Mesothelial cell of epicardium (in vitro differentiated cells): ENCODE measurements around the gene HASPIN. TPM values are rescaled to one million over a fixed set of nuclear protein-coding genes. Genes with fewer than 3 reads are reported as not detected.

Experiments used
- DNase-seq, 2 experiments: peaks; one replicate each; pipeline ENCODE4 v3.0.0; 2021; ENCODE audit warnings: low spot score in 2 of 2; ENCODE audit not compliant: unreplicated experiment in 2 of 2
- H3K27ac Mint-ChIP-seq: 2 replicates; pipeline ENCODE4 v1.8.0; 2021; ENCODE audit warnings: mixed read lengths
- H3K27me3 Mint-ChIP-seq: 2 replicates; pipeline ENCODE4 v1.8.0; 2021; ENCODE audit warnings: low read depth, mixed read lengths
- H3K36me3 Mint-ChIP-seq: 2 replicates; pipeline ENCODE4 v1.8.0; 2021; ENCODE audit warnings: mixed read lengths
- H3K4me1 Mint-ChIP-seq: 2 replicates; pipeline ENCODE4 v1.8.0; 2021; ENCODE audit warnings: mixed read lengths
- H3K4me3 Mint-ChIP-seq: 2 replicates; pipeline ENCODE4 v1.8.0; 2021; ENCODE audit warnings: mild to moderate bottlenecking, moderate library complexity, mixed read lengths
- H3K9me3 Mint-ChIP-seq: 2 replicates; pipeline ENCODE4 v1.8.0; 2021; ENCODE audit warnings: mixed read lengths
- total RNA-seq: library from RNA; stranded (reverse); gene quantifications from 3 replicates; pipeline ENCODE4 v1.2.1, GENCODE V29; 2021
- TF ChIP-seq, protein P1 (sequence below): fragments of 200-600 bp; sonication (generic); IDR thresholded peaks from one replicate; pipeline ENCODE4 v1.5.0; 2021; ENCODE audit warnings: antibody characterized with exemption; ENCODE audit not compliant: unreplicated experiment

Gene HASPIN
- total RNA-seq, 1 donor from 2014 or later: 4.4 TPM

DNA sequence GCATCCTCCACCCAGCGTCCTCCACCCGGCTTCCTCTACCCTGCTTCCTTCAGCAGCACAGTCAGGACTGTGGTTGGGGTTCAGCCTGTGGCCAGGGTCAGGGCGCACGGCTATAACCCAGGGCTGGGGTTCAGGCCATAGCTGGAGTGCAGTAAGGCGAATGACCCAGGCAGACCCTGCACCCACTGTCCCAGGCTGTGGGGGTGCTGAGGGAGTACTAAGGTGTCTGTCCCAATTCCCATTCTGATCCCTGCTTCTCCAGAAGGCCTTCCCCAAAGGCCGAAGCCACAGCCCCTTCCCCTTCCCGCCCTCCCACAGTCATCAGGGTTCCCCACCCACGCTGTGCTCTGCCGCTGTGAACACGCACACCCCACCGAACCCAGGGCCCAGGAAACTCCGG is 42.6 kb upstream of the HASPIN start:
- Mint-ChIP-seq H3K9me3 (no peaks in the 10 kb centered on the region), H3K36me3 (no peaks in the 10 kb centered on the region), H3K27ac (no peak overlapping the region), H3K4me1 (no peaks in the 10 kb centered on the region), H3K27me3 (peaks cover 35% of the 10 kb centered on the region), H3K4me3 (no peak overlapping the region)
- no peak for DNase-seq
- TF ChIP-seq, protein P1, sequence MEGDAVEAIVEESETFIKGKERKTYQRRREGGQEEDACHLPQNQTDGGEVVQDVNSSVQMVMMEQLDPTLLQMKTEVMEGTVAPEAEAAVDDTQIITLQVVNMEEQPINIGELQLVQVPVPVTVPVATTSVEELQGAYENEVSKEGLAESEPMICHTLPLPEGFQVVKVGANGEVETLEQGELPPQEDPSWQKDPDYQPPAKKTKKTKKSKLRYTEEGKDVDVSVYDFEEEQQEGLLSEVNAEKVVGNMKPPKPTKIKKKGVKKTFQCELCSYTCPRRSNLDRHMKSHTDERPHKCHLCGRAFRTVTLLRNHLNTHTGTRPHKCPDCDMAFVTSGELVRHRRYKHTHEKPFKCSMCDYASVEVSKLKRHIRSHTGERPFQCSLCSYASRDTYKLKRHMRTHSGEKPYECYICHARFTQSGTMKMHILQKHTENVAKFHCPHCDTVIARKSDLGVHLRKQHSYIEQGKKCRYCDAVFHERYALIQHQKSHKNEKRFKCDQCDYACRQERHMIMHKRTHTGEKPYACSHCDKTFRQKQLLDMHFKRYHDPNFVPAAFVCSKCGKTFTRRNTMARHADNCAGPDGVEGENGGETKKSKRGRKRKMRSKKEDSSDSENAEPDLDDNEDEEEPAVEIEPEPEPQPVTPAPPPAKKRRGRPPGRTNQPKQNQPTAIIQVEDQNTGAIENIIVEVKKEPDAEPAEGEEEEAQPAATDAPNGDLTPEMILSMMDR: no peak

DNA sequence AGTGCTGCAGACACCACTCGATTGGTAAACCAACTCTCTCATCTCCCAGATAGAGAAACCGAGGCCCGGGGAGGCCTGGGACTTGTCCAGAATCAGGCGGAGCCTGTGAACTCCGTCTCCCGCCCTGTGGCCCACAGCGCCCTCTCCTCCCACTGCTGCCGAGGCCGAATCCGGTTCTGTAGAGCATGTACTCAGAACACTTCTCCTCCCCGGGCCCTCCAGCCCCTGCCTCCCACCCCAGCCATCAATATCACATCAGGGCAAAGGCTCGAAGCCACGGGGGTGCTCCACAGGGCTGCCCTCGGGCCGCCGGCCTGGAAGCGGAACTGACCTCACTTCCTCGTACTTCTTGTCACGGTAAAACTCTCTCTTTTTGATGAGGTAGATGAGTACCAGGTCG is 42.1 kb upstream of the HASPIN start:
- Mint-ChIP-seq H3K27me3 (peaks cover 35% of the 10 kb centered on the region), H3K36me3 (no peaks in the 10 kb centered on the region), H3K4me3 (no peak overlapping the region), H3K4me1 (no peaks in the 10 kb centered on the region), H3K27ac (no peak overlapping the region), H3K9me3 (no peaks in the 10 kb centered on the region)
- DNase-seq: no peak
- TF ChIP-seq, protein P1: no peak

DNA sequence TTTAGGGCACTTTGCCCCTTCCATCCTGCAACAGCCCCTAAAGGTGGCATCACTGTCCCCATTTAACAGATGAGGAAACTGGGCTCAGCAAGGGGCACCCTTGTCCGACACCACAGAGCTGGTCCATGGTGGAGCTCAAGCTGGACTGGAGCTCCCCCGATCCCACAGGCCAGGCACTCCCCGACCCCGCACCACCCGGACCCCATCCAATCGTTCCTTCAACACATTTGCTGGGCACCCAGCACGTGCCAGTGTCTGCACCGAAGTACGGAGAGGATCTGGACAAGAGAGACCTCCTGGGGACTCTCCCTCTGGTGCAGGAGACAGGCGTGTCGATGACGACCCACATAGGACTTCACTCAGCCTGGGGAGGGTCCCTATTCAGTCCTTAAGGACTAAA is 41.7 kb upstream of the HASPIN start:
- no peaks in the 10 kb centered on the region for H3K4me1 Mint-ChIP-seq
- no peak overlapping the region for H3K4me3 Mint-ChIP-seq
- H3K9me3 Mint-ChIP-seq: no peaks in the 10 kb centered on the region
- no peak for DNase-seq
- TF ChIP-seq, protein P1: no peak
- no peak overlapping the region for H3K27ac Mint-ChIP-seq
- peaks cover 35% of the 10 kb centered on the region for H3K27me3 Mint-ChIP-seq
- no peaks in the 10 kb centered on the region for H3K36me3 Mint-ChIP-seq

DNA sequence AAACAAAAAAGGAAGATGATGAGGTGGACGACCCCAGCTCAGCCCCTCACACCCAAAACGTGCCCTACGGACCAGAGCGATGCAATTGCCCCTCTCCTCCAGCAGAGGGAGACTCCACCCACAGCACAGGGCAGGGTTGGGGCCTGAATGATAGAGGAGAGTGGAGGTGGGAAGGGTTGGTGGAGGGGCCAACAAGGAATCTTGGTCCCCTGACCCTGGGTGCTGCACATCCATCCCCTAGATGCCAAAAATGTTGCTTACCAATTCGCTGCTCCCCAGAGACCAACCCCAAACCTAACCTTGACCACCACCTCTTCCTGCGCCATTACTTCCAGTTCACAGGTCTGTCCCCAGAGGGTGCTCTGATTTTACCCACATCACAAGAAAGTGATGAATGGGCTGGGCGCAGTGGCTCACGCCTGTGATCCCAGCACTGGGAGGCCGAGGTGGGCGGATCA is 40.6 kb upstream of the HASPIN start:
- Mint-ChIP-seq H3K4me3 (no peak overlapping the region), H3K9me3 (no peaks in the 10 kb centered on the region), H3K36me3 (no peaks in the 10 kb centered on the region), H3K27ac (no peak overlapping the region), H3K27me3 (peaks cover 28% of the 10 kb centered on the region), H3K4me1 (no peaks in the 10 kb centered on the region)
- TF ChIP-seq, protein P1: peak; percentile 60
- no peak for DNase-seq

DNA sequence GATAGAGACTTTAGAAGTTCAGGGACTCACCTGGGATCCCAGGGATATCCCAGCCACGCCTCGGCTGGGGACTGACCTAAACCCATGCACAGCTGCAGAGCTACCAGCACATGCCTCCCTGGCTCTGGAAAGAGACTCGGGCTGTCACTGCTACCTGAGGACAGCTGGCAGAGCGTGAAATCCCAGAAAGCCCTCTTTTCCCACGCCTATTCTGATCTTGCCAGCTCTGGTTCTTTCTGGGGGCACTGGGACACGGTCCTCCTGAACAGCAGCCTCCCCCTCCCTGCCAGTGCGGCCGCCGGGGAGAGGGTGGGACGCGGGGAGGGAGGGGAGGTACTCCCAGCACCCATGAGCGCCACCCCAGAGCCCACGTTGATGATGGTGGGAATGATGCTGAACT is 38.5 kb upstream of the HASPIN start:
- no peaks in the 10 kb centered on the region for H3K9me3 Mint-ChIP-seq
- H3K36me3 Mint-ChIP-seq: no peaks in the 10 kb centered on the region
- H3K27me3 Mint-ChIP-seq: peaks cover 25% of the 10 kb centered on the region
- no peaks in the 10 kb centered on the region for H3K4me1 Mint-ChIP-seq
- H3K4me3 Mint-ChIP-seq: no peak overlapping the region
- TF ChIP-seq, protein P1: no peak
- no peak overlapping the region for H3K27ac Mint-ChIP-seq
- no peak for DNase-seq

DNA sequence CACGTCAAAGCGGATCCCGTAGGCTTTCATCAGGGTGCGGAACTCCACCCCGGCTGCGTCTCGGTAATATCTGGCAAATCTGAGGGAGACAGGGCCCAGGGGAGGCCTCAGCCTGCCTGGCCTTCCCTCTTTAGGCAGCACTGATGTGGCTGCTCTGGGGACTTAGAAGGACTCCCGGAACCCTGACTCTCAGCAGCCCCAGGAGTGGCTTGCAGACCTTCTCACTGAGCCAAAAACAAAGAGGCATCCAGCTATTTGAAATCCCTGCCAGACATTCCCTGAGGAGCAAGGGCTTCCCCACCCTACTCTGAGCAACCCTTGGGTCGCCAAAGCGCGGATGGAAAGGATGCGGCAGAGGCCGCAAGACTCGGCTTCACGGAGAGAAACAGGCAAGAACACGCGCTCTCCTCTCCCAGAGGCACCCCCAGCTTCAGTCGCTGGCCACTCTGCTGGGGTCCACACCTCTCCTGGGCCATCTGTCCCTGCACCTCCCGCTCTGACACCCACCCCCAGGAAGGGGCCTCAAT is 35.6 kb upstream of the HASPIN start:
- Mint-ChIP-seq H3K27me3 (peaks cover 22% of the 10 kb centered on the region), H3K9me3 (no peaks in the 10 kb centered on the region), H3K4me3 (no peak overlapping the region), H3K4me1 (no peaks in the 10 kb centered on the region), H3K36me3 (no peaks in the 10 kb centered on the region), H3K27ac (no peak overlapping the region)
- DNase-seq: no peak
- TF ChIP-seq, protein P1: no peak
